GM21723 (cell line): ENCODE measurements around the gene PPP1R14D.
A peak's percentile ranks its signal among the peaks of the same experiment; 100 is the strongest.
"Not testable (repeated sequence)": the region's sequence is repeated elsewhere in the genome, so short reads cannot be mapped to it uniquely, and the experiment has no call there.

Experiments used
- ATAC-seq: cut with Tn5 transposase; IDR thresholded peaks from one replicate; pipeline ENCODE4 v1.9.1; 2021; ENCODE audit warnings: mild to moderate bottlenecking, moderate library complexity; ENCODE audit not compliant: unreplicated experiment

PPP1R14D gene, protein sequence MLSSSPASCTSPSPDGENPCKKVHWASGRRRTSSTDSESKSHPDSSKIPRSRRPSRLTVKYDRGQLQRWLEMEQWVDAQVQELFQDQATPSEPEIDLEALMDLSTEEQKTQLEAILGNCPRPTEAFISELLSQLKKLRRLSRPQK

DNA sequence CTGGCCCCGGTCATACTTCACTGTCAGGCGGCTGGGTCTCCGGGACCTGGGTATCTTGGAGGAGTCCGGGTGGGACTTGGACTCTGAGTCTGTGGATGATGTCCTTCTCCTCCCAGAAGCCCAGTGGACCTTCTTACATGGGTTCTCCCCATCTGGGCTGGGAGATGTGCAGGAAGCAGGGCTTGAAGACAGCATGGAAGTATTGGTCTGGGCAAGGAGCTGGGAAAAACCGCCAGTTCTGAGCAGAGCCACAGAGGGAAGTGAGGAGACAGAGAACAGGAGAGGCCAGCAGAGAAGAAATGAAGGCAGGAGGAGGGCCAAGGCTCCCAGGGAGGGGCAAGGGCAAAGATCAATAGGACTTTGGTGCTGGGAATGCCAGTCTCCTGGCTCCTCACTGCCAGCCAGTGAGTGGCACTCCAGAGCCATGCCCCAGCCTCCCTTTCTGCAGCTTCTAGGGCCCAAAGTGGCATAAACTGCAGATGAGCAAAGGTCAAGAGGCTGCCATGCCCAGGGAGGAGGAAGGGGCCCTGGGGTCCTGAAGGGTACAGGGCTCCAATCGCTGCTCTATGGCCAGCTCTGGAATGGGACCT, at the start of gene PPP1R14D:
TSS of gene PPP1R14D (minus strand) at position 262 of the 590 bp plus-strand sequence. CDS start at position 195, 67 bp downstream.
- ATAC-seq = no peak

DNA sequence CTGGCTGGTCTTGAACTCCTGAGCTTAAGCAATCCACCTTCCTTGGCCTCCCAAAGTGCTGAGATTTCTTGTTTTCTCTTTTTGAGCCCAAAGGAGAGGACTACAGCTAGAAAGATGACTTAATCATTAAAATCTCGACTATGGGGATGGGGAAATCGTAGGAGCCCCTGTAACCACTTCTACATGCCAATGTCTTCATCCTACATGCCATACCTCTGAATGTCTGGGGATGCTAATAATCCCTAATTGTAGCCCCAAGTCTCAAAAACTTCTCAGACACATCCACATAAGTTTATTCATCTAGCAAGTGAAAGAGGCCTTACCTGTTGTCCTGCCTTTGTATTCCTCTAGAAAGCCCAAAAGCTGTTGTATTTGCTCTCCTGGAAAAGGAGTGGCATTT, 49.2 kb upstream of the PPP1R14D start:
- ATAC-seq = no peak

DNA sequence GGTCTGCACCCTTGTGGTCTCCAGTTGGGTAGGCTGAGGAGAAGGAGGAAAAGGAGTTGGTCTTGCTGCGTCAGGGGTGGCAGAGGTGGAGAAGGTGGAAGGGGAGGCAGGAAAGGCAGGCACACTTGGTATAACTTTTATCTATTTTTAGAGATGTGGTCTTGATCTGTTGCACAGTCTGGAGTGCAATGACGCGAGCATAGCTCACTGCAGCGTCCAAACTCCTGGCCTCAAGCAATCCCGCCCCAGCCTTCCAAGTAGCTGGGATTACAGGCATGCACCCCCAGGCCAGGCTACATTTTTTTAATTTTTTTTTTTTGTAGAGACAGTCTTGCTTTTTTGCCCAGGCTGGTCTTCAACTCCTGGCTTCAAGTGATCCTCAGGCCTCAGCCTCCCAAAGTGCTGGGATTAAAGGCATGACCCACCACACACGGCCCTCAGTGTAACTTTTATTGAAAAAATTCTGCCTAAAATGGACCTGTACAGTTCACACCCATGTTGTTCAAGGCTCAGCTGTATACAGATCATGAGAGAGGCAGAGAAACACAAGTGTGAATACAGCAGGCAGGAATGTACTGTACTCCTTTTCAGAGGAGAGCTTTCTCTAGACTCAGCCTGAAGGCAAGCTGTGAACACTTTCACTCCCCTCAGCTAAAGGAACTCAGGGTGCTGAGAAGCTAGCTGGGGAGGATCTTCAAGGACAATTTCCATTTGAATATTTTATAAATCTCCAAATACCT, 47.7 kb upstream of the PPP1R14D start:
- no peak for ATAC-seq

DNA sequence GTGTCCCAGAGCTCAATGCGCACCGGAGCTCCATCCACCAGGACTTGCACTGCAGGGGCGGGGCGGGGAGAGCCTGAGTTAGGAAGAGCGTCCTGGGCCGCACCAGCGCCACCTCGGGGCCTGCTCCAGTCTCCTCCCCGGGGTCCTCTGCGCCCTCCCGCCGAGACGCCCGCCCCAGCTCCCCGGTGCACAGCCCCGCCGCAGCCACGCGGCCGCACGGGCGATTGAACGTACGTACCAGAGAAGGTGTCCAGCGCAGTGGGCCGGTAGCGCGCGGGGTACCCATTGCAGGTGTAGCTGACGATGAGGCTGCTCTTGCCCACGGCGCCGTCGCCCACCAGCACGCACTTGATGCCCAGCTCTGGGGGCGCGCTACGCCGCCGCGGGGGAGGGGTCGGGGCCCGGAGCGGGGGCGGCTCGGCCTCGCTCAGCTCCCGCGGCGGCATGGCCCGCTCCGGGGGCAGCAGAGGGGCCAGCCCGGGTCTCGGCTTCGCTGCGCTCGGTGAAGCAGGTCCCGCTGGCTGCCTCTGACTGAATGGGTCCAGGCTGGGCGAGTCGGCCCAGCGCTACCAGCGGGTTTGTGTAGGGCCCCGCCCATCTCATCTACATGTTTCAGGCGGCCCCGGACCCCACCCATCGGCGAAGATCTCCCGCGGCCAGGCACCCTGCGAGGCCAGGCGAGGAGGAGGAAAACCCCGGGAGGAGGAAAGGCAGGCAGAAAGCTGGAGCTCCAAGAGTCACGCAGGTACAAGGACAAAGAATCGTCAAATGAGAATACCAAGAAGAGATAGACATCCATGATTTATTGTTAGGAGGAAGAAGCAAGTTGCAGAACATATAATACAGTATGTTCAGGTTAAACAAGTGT, 45.4 kb upstream of the PPP1R14D start, which contains the start of gene RHOV:
TSS of gene RHOV (minus strand) at position 541 of the 868 bp plus-strand sequence. CDS start at position 446, 95 bp downstream.
- ATAC-seq = peak; percentile 55

DNA sequence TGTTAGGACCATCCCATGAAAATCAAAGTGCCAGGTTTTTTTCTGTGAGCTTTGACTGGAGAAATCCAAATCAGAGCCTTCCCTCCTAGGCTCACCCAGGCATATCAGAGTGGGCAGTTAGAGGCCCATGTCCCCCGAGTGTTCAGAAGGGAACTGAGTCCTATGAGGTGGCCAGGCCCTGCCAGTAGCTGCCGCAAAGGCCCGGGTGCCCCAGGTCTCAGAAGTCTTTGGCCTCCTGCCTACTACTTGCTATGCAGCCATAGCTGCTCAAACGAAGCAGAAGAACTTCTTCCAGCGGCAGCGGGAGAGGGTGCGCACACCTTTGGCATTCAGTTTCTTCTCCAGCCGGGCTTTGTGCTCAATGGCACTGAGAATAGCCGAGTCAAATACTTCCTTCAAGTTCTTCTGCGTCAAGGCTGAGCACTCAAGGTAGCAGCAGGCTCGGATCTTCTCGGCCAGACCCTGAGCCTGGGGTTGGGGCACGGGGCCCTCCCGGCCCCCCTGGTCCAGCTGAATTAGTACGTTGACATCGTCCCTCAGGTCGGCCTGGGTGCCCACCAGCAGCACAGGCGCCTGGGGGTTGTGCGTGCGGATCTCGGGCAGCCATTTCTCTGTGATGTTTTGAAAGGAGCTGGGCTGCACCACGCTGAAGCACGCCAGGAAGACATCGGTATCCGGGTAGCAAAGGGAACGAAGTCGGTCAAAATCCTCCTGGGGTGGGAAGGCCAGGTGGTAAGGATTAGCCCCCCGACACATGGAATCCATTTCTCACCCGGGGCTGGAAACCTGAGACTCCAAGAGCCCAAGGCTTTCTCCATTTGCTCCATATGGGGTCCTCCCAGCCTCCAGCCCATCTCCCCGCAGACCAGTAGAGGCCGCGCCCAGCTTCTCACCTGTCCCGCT, 44.5 kb upstream of the PPP1R14D start:
- ATAC-seq = no peak

DNA sequence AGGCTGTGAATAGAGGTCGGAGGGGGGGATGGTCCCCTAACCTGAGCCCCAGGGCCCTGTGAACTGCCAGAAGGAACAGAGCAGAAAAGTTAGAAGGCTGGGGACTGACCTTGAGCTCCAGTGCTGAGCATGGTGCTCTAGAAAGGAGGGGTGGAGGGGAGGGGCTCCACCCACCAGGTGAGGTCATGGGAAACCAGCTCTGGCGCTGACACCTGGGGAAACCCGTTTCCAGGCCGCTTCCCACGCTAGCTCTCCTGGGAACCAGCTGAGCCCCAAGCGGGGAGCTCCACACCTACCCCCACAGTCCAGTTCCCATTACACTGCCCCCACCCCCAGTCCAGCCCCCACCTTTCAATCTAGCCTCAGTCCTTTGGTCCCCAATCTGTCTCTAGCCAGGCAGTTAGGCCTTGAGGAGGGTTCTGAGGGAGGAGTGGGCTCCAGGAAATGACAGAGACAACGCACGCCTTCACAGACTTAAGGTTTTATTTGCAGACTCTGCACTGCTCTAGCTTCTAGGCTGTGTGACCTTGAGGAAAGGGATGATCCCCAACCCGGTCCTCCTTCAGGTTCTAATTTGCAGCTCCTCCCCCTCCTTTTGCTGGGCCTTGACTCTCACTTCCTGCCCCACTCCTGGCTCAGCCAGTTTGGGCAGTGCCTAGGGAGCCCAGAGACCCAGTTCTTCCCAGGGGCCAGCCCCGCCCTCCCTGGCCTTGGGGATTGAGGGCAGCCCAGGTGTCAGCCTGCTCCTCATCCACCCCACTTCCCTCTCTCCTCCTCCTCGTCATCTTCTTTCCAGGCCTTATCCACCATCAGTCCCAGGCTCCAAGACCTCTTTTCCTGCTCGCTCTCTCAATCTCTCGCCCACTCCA, 43.5 kb upstream of the PPP1R14D start:
- ATAC-seq = no peak

DNA sequence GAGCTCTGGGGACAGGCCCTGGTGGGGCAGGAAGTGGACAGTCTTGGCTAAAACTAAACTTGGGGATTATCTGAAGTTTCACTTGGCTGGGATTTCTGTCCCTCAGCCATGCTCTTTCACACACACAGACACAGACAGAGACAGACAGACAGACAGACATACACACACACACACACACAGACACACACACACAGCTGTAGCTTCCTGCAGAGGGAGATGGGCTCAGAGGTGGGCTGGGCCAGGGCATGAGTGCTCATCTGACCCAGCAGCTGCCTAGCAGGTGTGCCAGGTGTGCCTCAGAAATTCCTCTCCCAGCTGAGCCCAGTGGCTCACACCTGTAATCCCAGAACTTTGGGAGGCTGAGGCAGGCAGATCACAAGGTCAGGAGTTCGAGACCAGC, 42.2 kb upstream of the PPP1R14D start:
- ATAC-seq = no peak

DNA sequence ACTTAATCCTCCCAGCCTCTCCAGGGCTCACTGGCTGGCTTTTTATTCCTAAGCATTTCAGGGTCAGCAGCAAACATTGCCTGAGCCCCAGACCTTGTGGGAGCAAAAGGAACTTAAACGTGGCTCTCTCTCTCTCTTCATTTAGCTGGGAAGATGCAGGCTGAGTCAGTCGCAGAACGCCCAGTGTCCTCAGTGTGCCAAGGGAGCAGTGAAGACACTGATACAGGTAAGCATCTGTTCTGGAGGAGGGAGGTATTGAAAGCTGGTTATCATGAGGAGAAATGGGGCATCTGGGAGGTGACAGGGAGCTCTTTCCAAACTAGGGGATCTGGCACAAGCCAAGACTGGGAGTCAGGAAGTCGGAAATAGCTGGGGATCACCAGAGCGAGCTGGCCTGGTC, 41.2 kb upstream of the PPP1R14D start:
- no peak for ATAC-seq

DNA sequence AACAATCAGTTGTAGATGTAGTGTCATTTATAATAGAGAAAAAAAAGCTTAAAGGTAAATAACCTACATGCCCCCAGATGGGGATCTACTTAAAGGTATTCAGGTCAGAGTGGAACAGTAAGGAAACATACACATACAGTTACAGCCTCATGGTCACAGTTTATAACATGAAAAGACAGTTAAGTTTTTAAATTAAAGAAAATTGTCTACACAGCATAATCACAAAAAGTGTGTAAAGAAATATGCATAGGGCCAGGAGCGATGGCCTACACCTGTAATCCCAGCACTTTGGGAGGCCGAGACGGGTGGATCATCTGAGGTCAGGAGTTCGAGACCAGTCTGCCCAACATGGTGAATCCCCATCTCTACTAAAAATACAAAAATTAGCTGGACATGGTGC, 38.7 kb upstream of the PPP1R14D start:
- ATAC-seq = no peak

DNA sequence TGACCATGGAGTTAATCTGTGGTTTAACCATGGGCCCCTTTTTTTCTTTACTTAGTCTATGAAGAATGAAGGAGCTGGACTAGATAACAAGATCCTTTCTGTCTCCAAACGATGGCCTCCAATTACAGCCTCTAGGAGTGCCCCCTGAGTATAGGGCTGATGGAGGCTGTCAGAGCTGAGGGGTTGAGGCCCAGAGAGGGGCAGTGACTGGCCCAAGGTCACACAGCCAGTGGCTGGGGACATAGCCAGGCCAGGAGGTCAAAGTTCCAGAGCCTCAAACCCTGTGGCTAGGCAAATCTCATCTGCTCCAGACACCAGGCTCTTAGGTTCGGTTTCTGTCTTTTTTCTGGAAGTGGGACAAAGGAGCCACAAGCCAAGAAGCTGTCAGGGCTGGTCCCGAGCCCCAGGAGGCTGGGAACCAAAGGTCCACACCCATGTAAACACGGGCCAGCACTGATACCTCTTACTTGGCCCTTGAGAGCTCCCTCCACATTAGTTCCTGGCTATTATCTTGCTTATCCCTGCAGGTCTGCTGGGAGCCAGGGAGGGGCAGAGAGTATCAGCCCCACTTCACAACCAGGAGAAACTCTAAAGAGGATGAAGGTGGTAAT, 35.3 kb upstream of the PPP1R14D start:
- no peak for ATAC-seq

DNA sequence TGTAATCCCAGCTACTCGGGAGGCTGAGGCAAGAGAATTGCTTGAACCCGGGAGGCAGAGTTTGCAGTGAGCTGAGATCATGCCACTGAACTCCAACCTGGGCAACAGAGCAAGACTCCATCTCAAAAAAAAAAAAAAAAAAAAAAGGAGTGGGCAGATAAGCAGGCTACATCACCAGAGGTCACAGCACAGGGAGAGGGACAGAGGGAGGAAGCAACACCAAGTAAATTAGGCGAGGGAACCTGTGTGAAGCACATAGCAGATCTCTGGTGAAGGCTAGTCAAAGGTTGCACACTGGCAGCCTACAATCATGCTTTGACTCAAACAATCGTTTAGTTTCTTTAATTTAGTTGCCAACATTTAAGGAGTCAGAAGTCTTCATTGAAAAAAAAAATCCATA, 32.6 kb upstream of the PPP1R14D start:
- ATAC-seq = not testable (repeated sequence)

DNA sequence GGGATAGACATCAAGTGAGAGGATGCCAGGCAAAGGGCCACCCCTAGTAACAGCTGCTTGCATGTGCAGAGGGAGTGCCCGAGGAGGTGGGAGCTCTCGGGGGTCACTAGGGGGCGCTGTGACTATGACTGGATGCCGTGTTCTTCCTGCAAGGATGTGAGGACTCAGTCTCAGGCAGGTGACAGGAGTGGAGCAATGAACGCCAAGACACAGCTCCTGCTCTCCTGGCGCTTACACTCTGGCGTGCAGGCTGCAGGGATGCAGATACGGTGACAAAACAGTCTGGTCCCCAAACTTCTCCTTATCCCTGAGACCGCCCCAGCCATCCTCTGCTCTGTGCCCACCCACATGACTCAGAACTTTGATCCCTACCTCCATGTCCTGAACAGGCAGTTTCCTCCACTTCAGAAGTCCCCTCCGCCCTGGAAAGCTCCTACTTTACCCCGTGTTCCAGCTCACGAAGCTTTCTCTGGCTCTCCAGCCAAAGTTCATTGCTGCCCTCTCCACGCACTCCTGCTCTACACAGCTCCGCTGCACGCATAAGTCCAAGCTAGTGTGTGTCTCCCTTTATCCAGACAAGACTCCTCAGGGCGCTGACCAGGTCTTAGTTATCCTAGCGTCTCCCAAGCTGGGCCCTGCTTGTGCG, 30.8 kb upstream of the PPP1R14D start:
- peak; percentile 72 for ATAC-seq

DNA sequence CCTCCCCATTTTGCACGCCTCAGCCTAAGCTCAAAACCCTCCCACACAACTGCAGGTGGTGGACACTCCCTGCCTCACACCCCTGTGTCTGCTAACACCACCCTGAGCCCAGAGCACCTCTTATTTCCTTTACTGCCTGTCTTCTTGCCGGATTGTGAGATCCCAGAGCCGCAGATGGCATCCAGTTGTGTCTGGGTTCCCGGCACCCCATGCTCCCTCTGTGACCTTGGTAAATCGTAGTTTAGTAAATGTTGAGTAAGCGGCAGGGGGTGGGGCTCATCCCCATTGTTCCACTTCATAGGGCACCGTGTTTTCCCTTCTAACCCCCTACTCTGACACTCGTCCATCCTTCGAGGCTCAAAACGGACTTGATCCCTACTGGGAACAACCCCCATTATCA, 30.2 kb upstream of the PPP1R14D start:
- no peak for ATAC-seq

DNA sequence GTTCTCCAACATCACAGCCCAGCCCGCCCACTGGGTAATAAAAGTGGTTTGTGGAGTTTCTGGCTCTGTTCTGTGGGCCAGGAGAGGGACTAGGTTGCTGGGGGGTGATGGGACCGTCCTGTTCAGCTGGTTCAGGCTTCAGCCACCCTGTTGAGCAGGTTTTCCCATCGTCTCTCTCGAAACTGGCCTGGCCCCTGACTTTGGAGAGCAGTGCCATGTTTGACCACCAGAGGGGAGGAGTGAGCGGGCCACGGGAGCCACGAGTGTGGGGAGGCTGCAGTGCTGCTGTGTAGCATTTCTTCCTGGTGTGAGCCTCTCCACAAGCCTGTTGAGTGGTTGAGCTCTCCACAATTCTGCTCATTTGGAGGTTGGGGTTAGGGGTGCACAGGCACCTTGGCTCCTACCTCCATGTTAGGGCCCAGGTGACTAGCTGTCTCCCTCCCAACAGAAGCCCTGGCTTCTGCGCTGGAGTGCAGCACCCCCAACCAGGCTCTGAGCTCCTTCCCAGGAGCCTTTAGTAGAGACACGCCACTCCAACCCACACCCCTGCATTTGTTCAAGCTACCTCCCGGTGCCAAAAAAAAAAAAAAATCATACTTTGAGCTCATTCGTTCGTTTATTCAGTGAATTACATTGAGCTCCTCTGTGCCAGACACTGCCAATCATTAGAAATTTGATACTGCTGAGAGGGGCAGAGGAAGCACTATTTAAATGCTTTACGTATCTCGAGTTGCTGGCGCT, 29.3 kb upstream of the PPP1R14D start:
- peak; percentile 61 for ATAC-seq

DNA sequence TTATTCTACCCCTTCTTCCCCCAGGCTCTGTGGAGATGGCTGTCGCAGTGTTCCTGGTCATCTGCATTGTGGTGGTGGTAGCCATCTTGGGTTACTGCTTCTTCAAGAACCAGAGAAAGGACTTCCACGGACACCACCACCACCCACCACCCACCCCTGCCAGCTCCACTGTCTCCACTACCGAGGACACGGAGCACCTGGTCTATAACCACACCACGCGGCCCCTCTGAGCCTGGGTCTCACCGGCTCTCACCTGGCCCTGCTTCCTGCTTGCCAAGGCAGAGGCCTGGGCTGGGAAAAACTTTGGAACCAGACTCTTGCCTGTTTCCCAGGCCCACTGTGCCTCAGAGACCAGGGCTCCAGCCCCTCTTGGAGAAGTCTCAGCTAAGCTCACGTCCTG, 28.2 kb upstream of the PPP1R14D start:
- no peak for ATAC-seq

DNA sequence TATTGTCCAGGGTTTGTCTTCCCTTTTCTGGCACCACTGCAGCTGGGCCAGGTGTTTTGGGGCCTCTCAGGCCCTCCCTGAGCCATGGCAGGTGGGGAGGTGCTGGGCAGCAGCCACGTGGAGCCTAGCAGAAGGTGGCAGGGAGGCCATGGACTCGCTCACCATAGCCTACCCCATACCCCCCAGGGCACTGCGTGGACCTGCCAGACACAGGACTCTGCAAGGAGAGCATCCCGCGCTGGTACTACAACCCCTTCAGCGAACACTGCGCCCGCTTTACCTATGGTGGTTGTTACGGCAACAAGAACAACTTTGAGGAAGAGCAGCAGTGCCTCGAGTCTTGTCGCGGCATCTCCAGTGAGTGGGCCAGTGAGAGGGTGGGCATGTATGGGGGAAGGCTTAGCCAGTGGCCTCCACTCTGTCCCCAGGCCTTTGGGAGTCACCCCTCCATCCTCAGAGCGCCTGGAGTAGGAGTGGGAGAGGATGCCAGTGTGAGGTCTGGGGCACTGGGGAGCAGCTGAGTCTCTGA, 27.3 kb upstream of the PPP1R14D start:
- no peak for ATAC-seq

DNA sequence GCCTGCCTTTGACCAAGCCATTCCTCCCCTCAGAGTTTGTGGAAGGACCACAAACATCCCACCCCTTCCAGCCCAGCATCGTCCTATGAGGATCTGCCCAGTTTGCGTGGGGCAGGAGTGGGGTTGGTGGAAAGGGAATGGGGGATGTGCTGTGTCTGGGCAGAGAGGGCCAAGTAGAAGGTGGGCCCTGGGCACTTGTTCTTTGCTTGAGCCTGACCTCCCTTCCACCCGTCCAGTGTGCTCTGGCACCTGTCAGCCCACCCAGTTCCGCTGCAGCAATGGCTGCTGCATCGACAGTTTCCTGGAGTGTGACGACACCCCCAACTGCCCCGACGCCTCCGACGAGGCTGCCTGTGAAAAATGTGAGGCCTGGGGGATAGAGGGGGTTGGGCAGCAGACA, 25.7 kb upstream of the PPP1R14D start:
- ATAC-seq = no peak
